Left ventricle myocardium inferior (tissue), 1 donor: ENCODE data around the gene NDUFS6. TPM values are rescaled to one million over a fixed set of nuclear protein-coding genes. Genes with fewer than 3 reads are reported as not detected.

ENCODE experiments used
- DNase-seq: peaks from one replicate; pipeline ENCODE4 v3.0.0-alpha.2; 2020
- H3K27ac ChIP-seq: fragments of 200-600 bp; replicated peaks from 2 replicates; pipeline ENCODE4 v1.8.0; 2021
- H3K27me3 ChIP-seq: fragments of 200-600 bp; 2 replicates; pipeline ENCODE4 v1.8.0; 2021; ENCODE audit warnings: low read depth
- H3K36me3 ChIP-seq: fragments of 200-600 bp; 2 replicates; pipeline ENCODE4 v1.8.0; 2021
- H3K4me1 ChIP-seq: fragments of 200-600 bp; 2 replicates; pipeline ENCODE4 v1.8.0; 2021
- H3K4me3 ChIP-seq: fragments of 200-600 bp; 2 replicates; pipeline ENCODE4 v1.8.0; 2021; ENCODE audit warnings: mild to moderate bottlenecking, moderate library complexity
- H3K9me3 ChIP-seq: fragments of 200-600 bp; replicated peaks from 2 replicates; pipeline ENCODE4 v1.8.0; 2021
- intact Hi-C: fragments of 100-400 bp; cut with micrococcal nuclease; formaldehyde crosslinking; loops from one replicate; pipeline ENCODE4 v1.11.0; 2022
- total RNA-seq: library from RNA; stranded (reverse); fragmentation: NEBNext Ultra II Directional; extraction: Animal tissue kit (Norgen Biotek cat#: 25700); gene quantifications from one replicate; pipeline ENCODE4 v1.2.1, GENCODE V29; 2021
- TF ChIP-seq, protein P1 (sequence below): fragments of 200-600 bp; IDR thresholded peaks from 2 replicates; pipeline ENCODE4 v1.8.0; 2021; ENCODE audit warnings: antibody characterized with exemption, mild to moderate bottlenecking, borderline replicate concordance
- donor health status: DM: no; HTN: yes; CAD: no; lungs with severe emphysema.

Gene NDUFS6
- total RNA-seq, 1 donor from 2014 or later: 122 TPM

DNA sequence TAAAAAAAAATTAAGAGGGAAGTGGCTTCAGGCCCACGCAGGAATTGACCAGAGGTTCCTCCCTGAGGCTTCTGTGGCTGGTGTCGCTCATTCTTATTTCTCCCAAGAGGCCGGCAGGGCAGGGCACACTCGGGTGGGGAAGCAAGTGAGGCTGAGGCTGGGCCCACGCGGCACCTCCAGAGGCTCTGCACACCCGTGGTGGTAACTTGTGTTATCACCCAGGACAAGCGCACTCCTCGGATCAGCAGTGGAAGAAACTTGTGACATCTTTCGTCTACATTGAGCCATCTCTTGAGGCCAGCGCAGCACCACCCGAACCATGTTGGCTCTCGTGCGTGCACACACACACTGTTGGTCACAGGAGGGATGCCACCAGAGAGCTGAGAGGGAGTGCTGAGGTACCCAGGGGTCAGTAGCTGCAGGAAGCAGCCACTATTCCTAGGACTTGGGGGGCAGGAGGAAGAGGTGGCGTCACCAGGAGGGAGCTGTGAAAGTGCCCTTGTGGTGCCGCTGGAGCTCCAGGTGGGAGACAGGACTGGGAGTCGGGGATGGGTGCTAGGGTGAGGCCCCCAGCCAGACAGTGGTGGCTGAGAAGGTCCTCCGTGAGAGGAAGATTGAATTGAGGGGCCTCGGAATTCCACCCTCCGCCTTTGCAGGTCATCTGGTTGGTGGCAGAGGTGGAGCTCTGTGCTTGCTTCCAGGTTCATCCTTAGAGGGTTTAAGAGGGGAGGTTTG lies 6.4 kb downstream of the NDUFS6 start:
- intact Hi-C loops: no loop called here
- H3K27me3 ChIP-seq: no peaks in the 10 kb centered on the region
- H3K4me3 ChIP-seq: no peak overlapping the region
- H3K4me1 ChIP-seq: peaks cover 88% of the 10 kb centered on the region
- DNase-seq: no peak
- no peaks in the 10 kb centered on the region for H3K9me3 ChIP-seq
- H3K27ac ChIP-seq: no peak overlapping the region
- H3K36me3 ChIP-seq: peaks cover 97% of the 10 kb centered on the region
- TF ChIP-seq, protein P1, sequence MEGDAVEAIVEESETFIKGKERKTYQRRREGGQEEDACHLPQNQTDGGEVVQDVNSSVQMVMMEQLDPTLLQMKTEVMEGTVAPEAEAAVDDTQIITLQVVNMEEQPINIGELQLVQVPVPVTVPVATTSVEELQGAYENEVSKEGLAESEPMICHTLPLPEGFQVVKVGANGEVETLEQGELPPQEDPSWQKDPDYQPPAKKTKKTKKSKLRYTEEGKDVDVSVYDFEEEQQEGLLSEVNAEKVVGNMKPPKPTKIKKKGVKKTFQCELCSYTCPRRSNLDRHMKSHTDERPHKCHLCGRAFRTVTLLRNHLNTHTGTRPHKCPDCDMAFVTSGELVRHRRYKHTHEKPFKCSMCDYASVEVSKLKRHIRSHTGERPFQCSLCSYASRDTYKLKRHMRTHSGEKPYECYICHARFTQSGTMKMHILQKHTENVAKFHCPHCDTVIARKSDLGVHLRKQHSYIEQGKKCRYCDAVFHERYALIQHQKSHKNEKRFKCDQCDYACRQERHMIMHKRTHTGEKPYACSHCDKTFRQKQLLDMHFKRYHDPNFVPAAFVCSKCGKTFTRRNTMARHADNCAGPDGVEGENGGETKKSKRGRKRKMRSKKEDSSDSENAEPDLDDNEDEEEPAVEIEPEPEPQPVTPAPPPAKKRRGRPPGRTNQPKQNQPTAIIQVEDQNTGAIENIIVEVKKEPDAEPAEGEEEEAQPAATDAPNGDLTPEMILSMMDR: no peak

DNA sequence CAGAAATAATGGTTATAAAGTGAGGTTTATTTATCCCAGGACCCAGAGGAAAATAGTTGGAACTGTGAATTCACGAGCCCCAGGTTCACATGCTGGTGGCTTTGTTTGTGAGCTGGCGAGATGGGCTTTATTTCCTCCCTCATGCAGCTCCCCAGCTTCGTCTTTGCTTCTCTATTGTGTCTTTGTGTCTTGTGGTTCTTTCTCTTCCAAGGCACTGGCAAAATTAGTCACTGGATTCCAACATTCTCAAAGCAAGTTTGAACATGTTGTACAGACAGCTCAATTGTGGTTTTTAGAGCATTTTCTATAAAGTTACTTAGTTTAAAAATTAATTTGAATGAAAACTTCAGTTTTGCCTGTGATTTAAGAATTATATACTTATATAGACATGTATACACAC lies 7.2 kb downstream of the NDUFS6 start:
- peaks cover 80% of the 10 kb centered on the region for H3K4me1 ChIP-seq
- intact Hi-C loops: no loop called here

DNA sequence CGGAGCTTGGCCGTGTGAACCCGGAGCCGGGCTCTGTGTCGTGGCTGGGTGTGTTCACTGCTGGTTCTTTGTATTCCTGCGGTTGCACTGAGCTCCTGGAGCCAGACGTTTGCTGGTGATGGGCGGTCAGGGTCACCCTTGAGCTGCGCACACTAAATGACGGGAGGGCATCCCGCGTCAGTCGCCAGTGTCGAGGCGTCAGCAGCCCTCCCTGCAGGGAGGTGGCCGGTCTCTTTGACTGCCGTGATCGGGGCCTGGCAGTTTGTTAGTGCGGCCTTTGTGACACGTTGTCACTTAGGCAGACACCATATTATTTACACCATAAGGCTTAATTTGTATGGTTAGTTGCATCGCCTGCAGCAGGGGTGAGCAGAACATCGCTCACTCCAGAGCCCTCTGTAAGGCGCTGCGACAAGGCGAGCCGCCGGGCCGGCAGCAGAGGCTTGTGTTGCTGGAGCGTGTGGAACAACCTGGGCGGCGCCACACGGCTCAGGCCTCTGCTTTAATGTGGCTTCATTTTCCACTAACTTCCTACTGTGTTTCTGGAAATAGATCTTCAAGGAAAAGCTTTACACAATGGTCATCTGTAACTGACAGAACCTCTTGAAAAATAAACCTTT lies 8.3 kb downstream of the NDUFS6 start:
- Histone ChIP-seq H3K9me3 (no peaks in the 10 kb centered on the region), H3K27ac (no peak overlapping the region), H3K27me3 (no peaks in the 10 kb centered on the region), H3K4me3 (no peak overlapping the region), H3K36me3 (peaks cover 91% of the 10 kb centered on the region), H3K4me1 (peaks cover 69% of the 10 kb centered on the region)
- TF ChIP-seq, protein P1: no peak
- intact Hi-C loops: no loop called here
- DNase-seq: no peak

More for the DNA sequence above, 7.2 kb downstream of the NDUFS6 start:
- TF ChIP-seq, protein P1: no peak
- Histone ChIP-seq H3K27me3 (no peaks in the 10 kb centered on the region), H3K27ac (no peak overlapping the region), H3K9me3 (no peaks in the 10 kb centered on the region), H3K36me3 (peaks cover 91% of the 10 kb centered on the region), H3K4me3 (no peak overlapping the region)
- no peak for DNase-seq

DNA sequence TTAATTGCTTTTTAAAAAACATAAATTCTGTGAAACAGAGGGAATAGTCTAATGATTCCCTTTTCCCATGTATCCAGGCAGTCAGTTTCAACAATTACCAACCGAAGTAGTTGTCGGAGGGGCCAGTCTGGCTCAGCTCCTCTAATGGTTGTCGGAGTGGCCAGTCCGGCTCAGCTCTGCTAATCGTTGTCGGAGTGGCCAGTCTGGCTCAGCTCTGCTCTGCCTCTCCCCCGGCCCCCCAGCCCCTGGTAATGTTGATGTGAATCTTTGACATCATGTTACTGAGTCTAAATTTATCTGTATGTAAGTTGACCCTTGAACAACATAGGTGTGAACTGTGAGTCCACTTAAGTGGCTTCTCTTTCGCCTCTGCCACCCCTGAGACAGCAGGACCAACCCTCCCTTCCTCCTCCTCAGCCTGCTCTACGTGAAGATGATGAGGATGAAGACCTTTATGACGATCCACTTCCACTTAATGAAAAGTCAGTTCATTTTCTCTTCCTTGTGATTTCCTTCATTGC lies 9.4 kb downstream of the NDUFS6 start:
- no peak for DNase-seq
- Histone ChIP-seq H3K36me3 (peaks cover 91% of the 10 kb centered on the region), H3K27ac (no peak overlapping the region), H3K9me3 (no peaks in the 10 kb centered on the region), H3K4me3 (no peak overlapping the region), H3K27me3 (no peaks in the 10 kb centered on the region), H3K4me1 (peaks cover 58% of the 10 kb centered on the region)
- TF ChIP-seq, protein P1: no peak
- intact Hi-C loops: no loop called here

DNA sequence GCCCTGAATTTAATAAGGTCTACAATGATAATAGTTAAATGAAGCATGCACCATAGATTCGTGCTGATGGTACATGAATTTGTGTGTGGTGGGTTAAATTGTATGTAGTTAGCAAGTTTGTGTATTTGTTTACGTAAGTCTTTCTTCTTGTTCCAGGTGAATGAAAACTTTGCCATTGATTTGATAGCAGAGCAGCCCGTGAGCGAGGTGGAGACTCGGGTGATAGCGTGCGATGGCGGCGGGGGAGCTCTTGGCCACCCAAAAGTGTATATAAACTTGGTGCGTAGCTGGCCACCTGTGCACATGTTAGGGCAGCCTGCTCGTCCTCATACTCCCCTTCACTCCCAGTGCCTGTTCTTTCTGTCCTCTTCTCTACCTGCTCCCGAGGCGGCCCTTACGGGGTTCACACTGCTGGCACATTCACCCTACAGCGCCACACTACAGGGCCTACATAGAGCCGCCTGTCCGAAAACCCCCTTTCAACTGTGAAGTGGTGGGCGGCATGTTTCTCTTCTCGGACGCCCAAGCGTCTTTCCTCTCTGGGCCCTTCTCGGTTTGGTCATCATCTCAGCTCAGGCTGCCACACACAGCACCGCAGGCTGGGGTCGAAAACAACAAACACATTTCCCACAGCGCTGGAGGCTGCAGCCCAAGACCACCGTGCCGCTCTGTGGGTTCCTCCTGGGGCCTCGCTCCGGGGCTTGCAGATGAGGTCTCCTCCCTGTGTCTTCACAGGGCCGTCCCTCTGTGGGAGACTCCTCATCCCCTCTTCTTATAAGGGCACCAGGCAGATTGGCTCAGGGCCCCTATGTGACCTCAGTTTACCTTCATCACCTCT lies 13.2 kb downstream of the NDUFS6 start:
- Histone ChIP-seq H3K36me3 (peaks cover 90% of the 10 kb centered on the region), H3K27me3 (no peaks in the 10 kb centered on the region), H3K4me3 (no peak overlapping the region), H3K4me1 (peaks cover 23% of the 10 kb centered on the region), H3K9me3 (no peaks in the 10 kb centered on the region), H3K27ac (no peak overlapping the region)
- no peak for DNase-seq
- intact Hi-C loops: no loop called here
- TF ChIP-seq, protein P1: no peak
